ENCODE data around the gene CHST11.
"Not testable (repeated sequence)": the region's sequence is repeated elsewhere in the genome, so short reads cannot be mapped to it uniquely, and the experiment has no call there.

The CHST11 gene

GRCh38 chr12:104785886-104786285 lies 329.1 kb downstream of the CHST11 start:
- DNase-seq: no peak

GRCh38 chr12:104786352-104786751 lies 329.6 kb downstream of the CHST11 start:
- no peak for DNase-seq

GRCh38 chr12:104788840-104789271 lies 332.1 kb downstream of the CHST11 start:
- no peak for DNase-seq

GRCh38 chr12:104790296-104791125 lies 333.8 kb downstream of the CHST11 start:
- peak; percentile 8 for DNase-seq

GRCh38 chr12:104792570-104792969 lies 335.8 kb downstream of the CHST11 start:
- no peak for DNase-seq

- no peak for DNase-seq
These were observed 336.5 kb downstream of the CHST11 start for GRCh38 chr12:104793285-104793684.

- DNase-seq: no peak
These were observed 337.2 kb downstream of the CHST11 start for GRCh38 chr12:104793968-104794367.

- DNase-seq: no peak
These were observed 339.7 kb downstream of the CHST11 start for GRCh38 chr12:104796475-104796862.

GRCh38 chr12:104799458-104799857 lies 342.7 kb downstream of the CHST11 start:
- no peak for DNase-seq

GRCh38 chr12:104801005-104801404 lies 344.3 kb downstream of the CHST11 start:
- no peak for DNase-seq

- DNase-seq: no peak
These were observed 344.7 kb downstream of the CHST11 start for GRCh38 chr12:104801427-104801826.

GRCh38 chr12:104802208-104802607 lies 345.5 kb downstream of the CHST11 start:
- DNase-seq: no peak

GRCh38 chr12:104805186-104805585 lies 348.4 kb downstream of the CHST11 start:
- DNase-seq: no peak

- not testable (repeated sequence) for DNase-seq
These were observed 349.4 kb downstream of the CHST11 start for GRCh38 chr12:104806194-104806593.

- DNase-seq: no peak
These were observed 352.5 kb downstream of the CHST11 start for GRCh38 chr12:104809251-104809650.

GRCh38 chr12:104809706-104810385 lies 353.1 kb downstream of the CHST11 start:
- DNase-seq: no peak

Measured in central memory CD4-positive, alpha-beta T cell (primary cell).